Ascending aorta (tissue), 2 donors: ENCODE measurements around the gene NCS1. TPM values are rescaled to one million over a fixed set of nuclear protein-coding genes. Genes with fewer than 3 reads are reported as not detected.

Experiments used
- DNase-seq, 2 donors: peaks; one replicate each; pipeline ENCODE4 v3.0.0-alpha.2; 2019; ENCODE audit warnings: low spot score in 2 of 2
- H3K27ac ChIP-seq, 2 donors: fragments of 200-600 bp; sonication (generic); one replicate each; pipeline ENCODE4 v1.5.1; 2016 to 2017; ENCODE audit warnings: mild to moderate bottlenecking in 1 of 2
- H3K27me3 ChIP-seq: fragments of 200-600 bp; sonication (generic); one replicate; pipeline ENCODE4 v1.5.1; 2017
- H3K36me3 ChIP-seq, 2 donors: fragments of 200-600 bp; sonication (generic); one replicate each; pipeline ENCODE4 v1.5.1; 2016
- H3K4me1 ChIP-seq, 2 donors: fragments of 200-600 bp; sonication (generic); one replicate each; pipeline ENCODE4 v1.5.1; 2016 to 2017; ENCODE audit warnings: mild to moderate bottlenecking in 1 of 2
- H3K4me3 ChIP-seq, 2 donors: fragments of 200-600 bp; sonication (generic); one replicate each; pipeline ENCODE4 v1.5.1; 2016 to 2017; ENCODE audit warnings: mild to moderate bottlenecking in 1 of 2
- H3K9me3 ChIP-seq, 2 donors: fragments of 200-600 bp; sonication (generic); one replicate each; pipeline ENCODE4 v1.5.1; 2016
- CTCF ChIP-seq, 3 experiments: fragments of 200-600 bp in 2 of 3; fragments of 450-650 bp in 1 of 3; sonication (generic) in 2 of 3; IDR thresholded peaks; one replicate each; pipeline ENCODE4 v1.5.1; 2016 to 2019; ENCODE audit warnings: antibody characterized with exemption in 3 of 3, mild to moderate bottlenecking in 1 of 3, moderate library complexity in 1 of 3
- intact Hi-C: fragments of 100-400 bp; cut with DNase I; formaldehyde crosslinking; loops from one replicate; pipeline ENCODE4 v1.15.1; 2023
- total RNA-seq: library from RNA; depleted of rRNA; stranded (reverse); fragments of >200 nt; gene quantifications from one replicate; pipeline ENCODE4 v1.1.0, GENCODE V29; 2016

Gene NCS1
- total RNA-seq, 1 donor from 2014 or later = 34.7 TPM

GRCh38 chr9:130263601-130264413 is 91.6 kb downstream of the NCS1 start:
- TF ChIP-seq CTCF (IDR thresholded peaks at IDR 0.05) = no peak
- Histone ChIP-seq H3K4me1 (peaks cover 0 to 8% of the 10 kb centered on the region in 2 donors), H3K36me3 (no peaks in the 10 kb centered on the region), H3K9me3 (no peaks in the 10 kb centered on the region), H3K27me3 (peaks cover 17% of the 10 kb centered on the region), H3K4me3 (no peak overlapping the region), H3K27ac (no peak overlapping the region)
- intact Hi-C loops = no loop called here
- peak in 1 of 2 donors; percentile 44 for DNase-seq

- no peak for TF ChIP-seq CTCF (IDR thresholded peaks at IDR 0.05)
- peak in 1 of 2 donors; percentile 56 for DNase-seq
- no peaks in the 10 kb centered on the region for H3K36me3 ChIP-seq
- intact Hi-C loops = no loop called here
- peaks cover 0 to 8% of the 10 kb centered on the region in 2 donors for H3K4me1 ChIP-seq
- no peaks in the 10 kb centered on the region for H3K9me3 ChIP-seq
- peak overlapping the region in 1 of 2 donors; percentile 34 for H3K4me3 ChIP-seq
- H3K27ac ChIP-seq = no peak overlapping the region
- H3K27me3 ChIP-seq = peaks cover 17% of the 10 kb centered on the region
Observed at GRCh38 chr9:130264414-130265350, 92.5 kb downstream of the NCS1 start.

GRCh38 chr9:130265431-130266235 is 93.4 kb downstream of the NCS1 start, which contains the start of gene HMCN2:
HMCN2 (plus strand) TSS chr9:130265760; CDS start chr9:130265879, 119 bp downstream.
- Histone ChIP-seq H3K9me3 (no peaks in the 10 kb centered on the region), H3K4me1 (peaks cover 0 to 8% of the 10 kb centered on the region in 2 donors), H3K4me3 (peak within 1 kb of the TSS; percentile 34 to 39), H3K27ac (no peak within 1 kb of the TSS), H3K36me3 (no peaks in the 10 kb centered on the region), H3K27me3 (peaks cover 17% of the 10 kb centered on the region)
- DNase-seq = peak in 1 of 2 donors; percentile 61
- intact Hi-C loops = no loop called here
- no peak for TF ChIP-seq CTCF (IDR thresholded peaks at IDR 0.05)

GRCh38 chr9:130266236-130267098 is 94.3 kb downstream of the NCS1 start:
- no peak overlapping the region for H3K27ac ChIP-seq

More at GRCh38 chr9:130266236-130267098, 94.3 kb downstream of the NCS1 start:
- intact Hi-C loops = no loop called here
- Histone ChIP-seq H3K9me3 (no peaks in the 10 kb centered on the region), H3K4me1 (peaks cover 0 to 8% of the 10 kb centered on the region in 2 donors), H3K4me3 (peak overlapping the region in 1 of 2 donors; percentile 34), H3K27me3 (peaks cover 17% of the 10 kb centered on the region), H3K36me3 (no peaks in the 10 kb centered on the region)
- TF ChIP-seq CTCF (IDR thresholded peaks at IDR 0.05) = no peak
- DNase-seq = peak in 1 of 2 donors; percentile 53
